NCI-H2107 treated with DMSO at 0.1 percent for 48 hours (cell line): ENCODE data around the gene C1orf210.

Experiments
- DNase-seq: peaks from one replicate; lab custom pipeline; 2025; ENCODE audit not compliant: unreplicated experiment; lab: John Stamatoyannopoulos, UW

The C1orf210 gene

DNA sequence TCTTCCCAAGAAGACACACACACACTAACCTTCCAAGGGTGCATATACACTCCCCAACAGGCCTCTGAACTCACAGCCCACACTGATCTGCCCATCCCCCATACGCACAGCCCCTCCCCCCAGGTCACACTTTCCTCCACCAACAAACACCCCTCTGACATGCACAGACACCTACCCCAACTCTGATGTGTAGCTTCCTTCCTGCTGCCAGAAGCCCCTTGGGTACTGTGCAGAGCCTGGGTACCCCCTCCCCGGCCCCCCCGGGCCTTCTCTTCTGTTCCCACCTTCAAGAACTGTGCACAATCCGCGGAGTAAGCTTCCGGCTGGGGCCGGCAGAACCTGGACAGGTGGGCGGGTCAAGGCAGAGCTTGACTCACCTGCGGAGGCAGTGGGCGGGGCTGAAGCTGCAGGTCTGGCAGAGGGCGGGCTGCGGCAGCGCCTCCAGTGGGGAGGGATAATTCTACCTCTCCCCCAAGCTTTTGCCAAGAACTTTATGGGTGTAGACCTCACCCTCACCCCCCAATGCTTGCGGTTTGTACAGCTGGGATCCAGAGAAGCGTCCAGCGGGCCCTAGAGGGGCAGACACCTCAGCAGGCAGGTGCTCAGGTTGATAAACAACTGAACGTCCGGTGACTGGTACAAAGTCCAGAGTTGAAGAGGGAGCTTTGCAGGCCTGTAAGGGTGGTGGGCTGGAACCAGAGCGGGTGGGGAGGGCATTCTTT is at the start of gene C1orf210:
TSS of gene C1orf210 (minus strand) at position 313 of the 722 bp plus-strand sequence. CDS start 2,311 bp downstream, outside the sequence.
- DNase-seq, result peak; percentile 64

DNA sequence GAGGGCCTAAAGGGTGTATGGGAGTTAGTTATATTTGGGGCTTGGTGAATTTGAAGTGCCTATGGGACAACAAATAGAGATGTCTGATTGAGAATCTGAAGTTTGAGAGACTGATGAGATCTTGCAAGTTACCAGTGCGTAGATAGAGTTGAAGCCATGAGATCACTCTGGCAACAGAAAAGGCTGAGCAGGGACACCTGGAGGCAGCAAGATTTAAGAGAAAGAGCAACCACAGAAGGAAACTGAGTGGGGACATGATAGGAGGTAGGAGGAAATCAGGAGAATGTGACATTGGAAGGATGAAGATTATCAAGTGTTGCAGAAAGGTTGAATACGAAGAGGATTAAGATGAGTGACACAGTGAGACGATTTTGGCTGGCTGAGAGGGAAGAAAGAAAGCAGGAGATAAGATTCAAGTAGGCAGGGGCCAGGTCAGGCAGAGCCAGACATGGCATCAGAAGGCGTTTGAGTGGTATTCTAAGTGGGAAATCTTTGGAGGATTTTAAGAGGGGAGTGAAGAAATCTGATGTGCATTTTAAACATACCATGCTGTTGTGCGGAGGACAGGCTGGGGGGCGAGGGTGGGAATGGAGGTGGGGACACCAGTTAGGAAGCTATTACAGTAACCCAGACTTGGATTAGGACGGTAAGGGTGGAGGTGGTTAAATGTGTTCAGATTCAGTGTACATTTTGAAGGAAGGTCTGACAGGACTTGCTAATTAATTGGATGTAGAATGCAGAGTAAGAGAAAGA is 49.2 kb upstream of the C1orf210 start:
- no peak for DNase-seq

DNA sequence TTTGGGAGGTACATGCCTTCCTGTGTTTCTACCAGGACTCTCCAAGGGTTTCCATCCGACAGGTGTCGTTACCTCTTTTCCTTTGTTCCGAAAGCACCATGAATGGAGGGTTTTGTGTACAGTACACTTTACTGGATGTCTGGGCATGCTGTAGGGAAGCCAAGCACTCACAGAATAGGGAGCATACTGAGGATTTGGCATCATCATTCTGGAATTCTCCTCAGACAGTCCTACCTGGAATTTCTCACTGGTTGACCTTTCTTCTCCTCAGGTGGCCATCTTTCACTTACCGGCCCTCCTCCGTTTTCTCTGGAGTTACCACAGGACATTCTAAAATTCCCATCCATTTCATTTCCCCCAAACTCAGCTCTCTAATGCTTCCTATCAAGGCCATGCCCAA is 46.3 kb upstream of the C1orf210 start:
- no peak for DNase-seq

DNA sequence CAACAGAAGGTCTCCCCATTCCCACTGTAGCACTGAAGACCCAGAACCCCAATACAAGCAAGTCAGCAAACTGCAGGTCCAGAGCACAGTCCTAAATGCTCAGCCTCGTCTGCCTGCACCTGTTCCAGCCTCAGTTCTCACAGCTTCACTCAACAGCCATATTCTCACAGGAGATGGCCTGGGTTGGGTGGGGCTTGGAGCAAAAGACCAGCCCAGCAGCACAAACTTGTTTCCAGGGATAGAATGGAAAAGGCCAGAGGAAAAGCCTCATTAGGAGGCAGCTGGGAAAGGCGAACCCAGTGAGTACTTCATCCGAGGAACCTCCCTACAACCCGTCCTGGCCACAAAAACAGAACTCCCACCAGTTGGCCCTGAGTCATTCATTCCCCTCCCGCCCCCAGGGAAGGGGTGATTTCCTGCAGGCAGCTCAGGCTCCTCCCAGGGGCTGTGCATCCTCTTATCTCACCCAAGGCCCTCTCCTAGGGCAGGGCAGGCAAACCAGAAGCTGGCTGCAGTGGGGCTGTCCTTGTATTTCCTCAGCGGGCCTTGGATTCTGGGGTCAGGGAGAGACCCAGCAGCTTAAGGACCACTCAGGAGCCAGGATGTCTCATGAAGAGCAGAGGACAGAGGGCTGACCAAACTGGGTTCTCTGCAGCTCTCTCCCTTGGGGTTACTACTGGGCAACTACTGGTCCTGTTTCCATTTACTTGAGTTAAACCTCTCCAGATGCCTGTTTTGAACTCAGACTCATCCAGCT is 44.8 kb upstream of the C1orf210 start:
- DNase-seq, result no peak

DNA sequence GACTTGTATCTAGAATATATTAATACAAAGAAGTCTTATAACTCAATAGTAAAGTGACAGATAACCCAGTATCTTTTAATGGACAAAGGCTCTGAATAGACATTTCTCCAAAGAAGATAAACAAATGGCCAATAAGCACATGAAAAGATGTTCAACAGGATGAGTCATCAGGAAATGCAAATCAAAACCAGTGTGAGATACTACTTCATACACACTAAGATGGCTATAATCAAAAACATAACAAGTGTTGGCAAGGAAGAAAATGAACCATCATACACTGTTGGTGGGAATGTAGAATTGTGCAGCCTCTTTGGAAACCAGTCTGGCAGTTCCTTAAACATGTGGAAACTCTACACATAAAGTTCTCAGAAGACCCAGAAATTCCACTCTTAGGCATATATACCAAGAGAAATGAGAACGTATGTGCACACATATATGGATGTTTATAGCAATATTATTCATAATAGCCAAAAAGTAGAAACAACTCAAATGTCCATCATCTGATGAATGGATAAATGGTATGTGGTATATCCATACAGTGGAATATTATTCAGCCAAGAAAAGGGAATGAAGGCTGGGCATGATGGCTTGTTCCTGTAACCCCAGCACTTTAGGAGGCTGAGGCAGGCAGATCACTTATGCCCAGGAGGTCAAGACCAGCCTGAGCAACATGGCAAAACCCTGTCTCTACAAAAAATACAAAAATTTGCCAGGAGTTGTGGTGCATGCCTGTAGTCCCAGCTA is 42.3 kb upstream of the C1orf210 start:
- DNase-seq, result no peak

DNA sequence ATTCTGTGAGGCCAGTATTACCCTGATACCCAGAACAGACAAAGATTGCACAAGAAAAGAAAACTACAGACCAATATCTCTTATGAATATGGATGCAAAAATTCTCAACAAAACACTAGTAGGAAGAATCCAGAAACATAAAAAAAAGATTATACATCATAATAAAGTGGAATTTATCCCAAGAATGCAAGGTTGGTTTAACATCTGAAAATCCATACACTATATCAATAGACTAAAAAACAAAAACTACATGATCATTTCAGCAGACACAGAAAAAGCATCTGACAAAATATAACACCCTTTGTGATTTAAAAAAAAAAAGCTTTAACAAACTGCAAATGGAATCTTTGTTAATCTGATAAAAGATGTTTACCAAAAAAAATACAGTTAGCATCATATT is 40.0 kb upstream of the C1orf210 start:
- no peak for DNase-seq

DNA sequence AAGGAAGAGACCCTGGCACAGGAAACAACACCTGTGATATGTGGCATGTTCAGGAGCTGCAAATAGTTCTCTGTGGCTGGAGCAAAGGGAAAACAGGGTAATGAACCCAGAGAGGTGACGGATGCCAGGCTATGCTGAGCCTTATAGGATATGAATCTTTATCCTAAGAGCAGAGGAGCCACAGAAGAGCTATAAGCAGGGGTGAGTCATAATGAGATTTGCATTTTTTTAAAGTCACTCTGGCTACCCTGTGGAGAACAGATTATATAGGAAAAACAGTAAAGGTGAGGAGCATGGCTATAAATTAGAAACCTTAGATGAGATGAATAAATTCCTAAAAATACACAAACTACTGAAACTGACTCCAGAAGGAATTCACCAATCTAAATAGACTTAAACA is 39.4 kb upstream of the C1orf210 start:
- no peak for DNase-seq

DNA sequence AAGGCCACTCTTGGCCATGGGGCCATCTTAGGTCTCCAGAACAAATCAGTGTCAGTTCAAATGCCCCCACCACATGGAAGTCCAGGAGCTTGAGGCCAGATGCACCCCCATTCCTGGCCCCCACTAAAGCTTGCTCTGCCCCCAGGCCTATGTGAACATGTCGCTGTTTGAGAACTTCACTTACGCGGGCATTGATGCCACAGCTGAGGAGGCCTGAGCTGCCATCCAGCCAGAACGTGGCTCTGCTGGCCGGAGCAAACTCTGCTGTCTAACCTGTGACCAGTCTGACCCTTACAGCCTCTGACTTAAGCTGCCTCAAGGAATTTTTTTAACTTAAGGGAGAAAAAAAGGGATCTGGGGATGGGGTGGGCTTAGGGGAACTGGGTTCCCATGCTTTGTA is 37.1 kb upstream of the C1orf210 start:
- no peak for DNase-seq

DNA sequence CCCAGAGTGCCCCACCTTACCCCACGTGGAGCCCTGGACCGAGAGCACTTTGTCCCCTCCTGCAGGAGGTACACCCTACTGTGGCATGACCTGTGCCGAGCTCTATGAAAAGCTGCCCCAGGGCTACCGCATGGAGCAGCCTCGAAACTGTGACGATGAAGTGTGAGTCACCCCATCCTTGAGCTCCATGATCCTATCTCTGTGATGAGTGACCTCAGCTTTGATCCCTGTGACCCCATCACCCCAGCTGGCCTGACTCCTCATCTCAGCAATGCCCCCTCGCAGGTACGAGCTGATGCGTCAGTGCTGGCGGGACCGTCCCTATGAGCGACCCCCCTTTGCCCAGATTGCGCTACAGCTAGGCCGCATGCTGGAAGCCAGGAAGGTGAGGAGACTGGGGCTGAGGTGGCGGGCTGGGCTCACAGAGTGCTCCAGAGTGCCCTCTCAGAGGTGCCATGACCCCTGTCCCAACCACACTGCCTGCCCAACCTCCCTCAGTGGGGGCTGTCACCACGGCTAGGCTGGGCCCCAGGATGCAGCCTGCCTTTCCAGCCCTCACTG is 36.0 kb upstream of the C1orf210 start:
- DNase-seq, result no peak

DNA sequence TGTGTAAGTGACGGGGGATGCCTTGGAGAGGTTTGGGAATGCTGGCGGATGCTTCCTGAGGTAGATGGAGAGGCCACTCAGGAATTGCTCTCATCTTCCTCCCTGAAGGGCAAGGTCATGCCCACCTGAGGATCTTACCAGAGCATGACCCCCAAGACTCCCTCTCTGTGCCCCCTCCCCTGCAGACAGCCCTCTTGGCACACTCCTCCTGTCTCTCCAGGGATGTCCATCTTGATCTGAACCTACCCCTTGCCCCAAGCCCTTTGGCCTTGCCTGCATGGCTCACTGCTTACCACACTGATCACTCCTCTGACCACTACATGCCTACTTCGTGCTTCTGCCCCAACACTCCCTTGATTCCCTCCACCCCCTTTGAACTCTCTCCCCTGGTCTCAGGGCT is 34.4 kb upstream of the C1orf210 start:
- DNase-seq, result no peak

DNA sequence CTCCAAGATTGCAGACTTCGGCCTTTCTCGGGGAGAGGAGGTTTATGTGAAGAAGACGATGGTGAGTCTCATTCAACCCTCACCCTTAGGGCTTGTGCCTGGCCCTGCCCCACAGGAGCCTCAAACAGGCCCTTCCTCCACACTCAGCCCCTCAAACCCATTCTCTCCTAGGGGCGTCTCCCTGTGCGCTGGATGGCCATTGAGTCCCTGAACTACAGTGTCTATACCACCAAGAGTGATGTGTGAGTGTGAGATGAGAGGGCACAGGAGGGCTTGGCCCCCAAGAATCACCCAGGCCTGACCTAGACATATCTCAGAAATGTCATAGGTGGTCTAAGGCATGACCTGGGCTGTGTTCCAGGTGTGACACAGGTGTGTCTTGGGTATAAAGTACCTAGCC is 33.9 kb upstream of the C1orf210 start:
- no peak for DNase-seq

DNA sequence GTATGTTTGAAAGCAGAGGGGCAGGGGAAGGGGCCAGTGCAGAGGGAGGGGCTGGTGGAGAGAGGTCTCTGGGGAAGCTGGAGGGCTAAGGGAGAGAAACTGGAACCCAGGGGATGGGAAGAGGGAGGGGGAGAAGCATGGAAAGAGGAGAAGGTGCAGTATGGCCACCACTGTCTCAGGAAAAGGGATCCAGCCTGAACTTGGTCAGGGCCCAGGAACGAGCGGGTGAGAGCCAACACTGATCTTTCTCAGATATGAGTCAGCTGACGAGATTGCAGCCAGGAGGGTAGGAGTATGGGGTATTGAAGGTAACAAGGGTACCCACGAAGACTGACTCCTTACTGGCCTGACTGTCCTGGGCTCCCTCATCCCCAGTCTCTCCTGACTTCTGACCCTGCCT is 33.5 kb upstream of the C1orf210 start:
- no peak for DNase-seq

DNA sequence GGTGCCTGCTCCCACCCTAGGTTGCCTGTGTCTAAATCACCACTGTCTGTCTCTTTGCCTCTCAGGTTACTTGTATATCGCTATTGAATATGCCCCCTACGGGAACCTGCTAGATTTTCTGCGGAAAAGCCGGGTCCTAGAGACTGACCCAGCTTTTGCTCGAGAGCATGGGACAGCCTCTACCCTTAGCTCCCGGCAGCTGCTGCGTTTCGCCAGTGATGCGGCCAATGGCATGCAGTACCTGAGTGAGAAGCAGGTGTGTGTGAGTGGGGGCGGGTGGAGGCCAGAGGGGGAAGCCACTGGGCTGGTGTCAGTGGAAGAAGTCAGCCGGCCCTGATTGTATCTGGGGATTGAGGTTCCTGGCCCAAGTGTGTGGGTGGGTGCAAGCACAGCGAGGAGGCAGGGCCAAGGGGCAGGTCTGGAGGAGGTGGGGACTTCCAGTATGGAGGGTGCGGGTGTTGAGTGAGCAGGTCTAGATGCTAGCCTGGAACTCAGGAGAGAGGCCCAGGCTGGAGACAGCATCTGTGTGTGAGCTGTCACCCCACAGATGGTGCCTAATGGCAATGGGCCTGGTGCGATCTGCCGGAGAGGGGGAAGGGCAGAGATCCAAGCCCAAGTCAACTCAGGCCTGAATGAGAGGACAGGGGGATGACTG is 32.6 kb upstream of the C1orf210 start:
- no peak for DNase-seq

DNA sequence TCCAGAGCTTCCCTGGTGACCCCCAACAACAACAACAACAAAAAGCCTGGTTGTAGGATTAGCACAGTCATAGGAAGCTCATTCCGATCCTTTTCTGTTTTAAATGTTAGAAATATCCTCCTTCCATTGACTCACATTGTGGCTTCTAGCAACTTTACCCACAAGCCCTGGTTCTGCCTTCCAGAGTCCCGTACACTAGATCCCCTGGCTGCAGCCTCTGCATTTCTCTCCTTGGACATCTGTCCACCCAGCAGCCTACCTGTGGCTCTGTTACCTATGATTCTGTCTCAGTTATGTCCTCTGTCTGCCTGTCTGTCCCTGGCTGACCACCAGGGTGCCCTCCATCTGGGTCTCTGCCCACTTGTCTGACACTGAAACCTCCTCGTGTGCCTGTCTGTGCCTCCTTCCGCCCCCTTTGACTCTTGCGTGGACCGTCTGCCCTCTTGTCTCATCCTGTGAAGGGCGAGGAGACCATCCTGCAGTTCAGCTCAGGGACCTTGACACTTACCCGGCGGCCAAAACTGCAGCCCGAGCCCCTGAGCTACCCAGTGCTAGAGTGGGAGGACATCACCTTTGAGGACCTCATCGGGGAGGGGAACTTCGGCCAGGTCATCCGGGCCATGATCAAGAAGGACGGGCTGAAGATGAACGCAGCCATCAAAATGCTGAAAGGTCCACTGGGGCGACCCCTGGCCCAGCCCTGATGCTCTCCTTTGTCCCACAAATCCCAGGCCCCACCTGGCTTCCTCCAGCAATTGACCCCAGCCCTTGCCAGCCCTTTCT is 31.5 kb upstream of the C1orf210 start:
- no peak for DNase-seq

DNA sequence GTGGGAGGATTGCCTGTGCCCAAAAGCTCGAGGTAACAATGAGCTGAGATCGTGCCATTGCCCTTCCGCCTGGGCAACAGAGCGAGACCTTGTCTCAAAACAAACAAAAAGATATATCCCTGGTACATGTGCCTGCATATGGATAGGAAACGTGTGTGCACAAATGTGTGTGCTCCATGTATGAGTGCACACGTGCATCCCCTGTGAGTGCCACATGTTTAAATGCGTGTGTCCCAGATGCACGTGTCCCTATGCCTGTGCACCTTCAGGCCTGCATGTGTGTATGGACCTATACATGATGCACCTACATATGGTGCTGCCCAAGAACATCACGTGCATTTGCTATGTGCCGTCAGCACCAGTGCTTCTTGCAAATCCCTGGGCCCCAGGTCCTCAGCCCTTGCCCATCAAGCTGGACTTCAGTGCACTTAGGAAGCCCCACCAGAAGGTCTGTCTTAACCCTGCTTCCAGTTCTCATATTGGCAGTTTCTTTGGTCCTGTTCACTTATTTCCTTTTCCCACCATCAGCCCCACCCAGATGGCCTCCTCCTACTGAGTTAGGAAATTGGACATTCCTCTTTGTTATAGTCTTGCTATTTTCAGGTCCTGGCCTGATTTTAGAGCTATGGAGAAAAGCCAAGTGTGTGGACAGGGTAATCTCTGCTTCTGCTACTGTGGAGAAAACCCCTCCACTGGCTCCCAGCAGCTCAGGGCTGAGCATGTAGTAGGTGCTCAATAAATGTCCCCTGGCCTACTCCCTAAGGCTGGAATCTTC is 30.8 kb upstream of the C1orf210 start:
- DNase-seq, result no peak

DNA sequence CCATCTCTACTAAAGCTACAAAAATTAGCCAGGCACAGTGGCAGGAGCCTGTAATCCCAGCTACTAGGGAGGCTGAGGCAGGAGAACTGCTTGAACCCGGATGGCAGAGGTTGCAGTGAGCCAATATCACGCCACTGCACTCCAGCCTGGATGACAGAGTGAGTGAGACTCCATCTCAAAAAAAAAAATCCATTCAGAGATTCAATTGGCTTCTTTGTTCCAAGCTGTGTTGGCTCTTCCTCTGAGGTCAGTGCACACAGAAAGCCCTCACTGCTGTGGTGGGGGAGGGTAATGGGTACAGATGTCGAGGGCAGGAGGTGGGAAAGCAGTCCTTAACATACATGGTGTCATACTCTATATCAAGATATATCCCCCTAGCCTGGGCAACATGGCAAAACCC is 30.1 kb upstream of the C1orf210 start:
- DNase-seq, result no peak

DNA sequence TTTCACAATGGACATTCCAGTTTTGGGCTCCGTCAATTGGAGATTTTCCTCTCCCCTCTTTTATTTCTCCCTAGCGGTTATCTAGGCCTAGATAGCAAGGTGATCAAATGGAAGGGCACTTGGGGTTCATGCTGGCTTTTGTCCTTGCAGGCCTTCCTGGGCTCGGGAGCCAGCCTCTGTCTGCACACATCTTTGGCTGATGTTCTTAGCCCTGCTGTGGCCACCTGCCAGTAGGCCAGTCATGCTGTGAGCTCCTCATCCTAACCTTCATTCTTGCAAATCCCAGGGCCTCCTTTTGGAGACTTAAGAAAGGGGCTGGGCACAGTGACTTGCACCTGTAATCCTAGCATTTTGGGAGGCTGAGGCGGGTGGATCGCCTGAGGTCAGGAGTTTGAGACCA is 28.9 kb upstream of the C1orf210 start:
- DNase-seq, result no peak

DNA sequence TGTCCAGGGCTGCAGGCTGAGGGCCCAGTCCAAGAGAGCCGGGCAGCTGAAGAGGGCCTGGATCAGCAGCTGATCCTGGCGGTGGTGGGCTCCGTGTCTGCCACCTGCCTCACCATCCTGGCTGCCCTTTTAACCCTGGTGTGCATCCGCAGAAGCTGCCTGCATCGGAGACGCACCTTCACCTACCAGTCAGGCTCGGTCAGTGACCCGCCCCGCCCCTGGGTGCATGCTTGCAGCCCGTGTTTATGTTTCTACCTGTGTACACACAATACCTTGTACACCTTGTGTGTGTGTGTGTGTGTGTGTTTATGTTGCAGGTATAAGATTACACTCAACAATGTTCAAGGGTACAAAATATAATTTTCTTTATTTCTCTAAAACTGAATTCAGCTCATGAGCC is 28.4 kb upstream of the C1orf210 start:
- no peak for DNase-seq
